Mesendoderm (in vitro differentiated cells): ENCODE data around the gene C17orf58.

Source experiments
- DNase-seq: peaks from one replicate; pipeline ENCODE4 v3.0.0; 2013
- H2AK5ac ChIP-seq: 2 replicates; pipeline ENCODE4 v1.6.1; 2013; ENCODE audit warnings: low read length, inconsistent platforms
- H2BK120ac ChIP-seq: 2 replicates; pipeline ENCODE4 v1.6.1; 2013; ENCODE audit warnings: low read depth, mild to moderate bottlenecking, low read length, moderate library complexity, mixed read lengths
- H2BK15ac ChIP-seq: replicated peaks from 2 replicates; pipeline ENCODE4 v1.6.1; 2013; ENCODE audit warnings: low read depth, mild to moderate bottlenecking, moderate library complexity
- H2BK5ac ChIP-seq: 2 replicates; pipeline ENCODE4 v1.6.1; 2013; ENCODE audit warnings: low read length, inconsistent platforms
- H3K18ac ChIP-seq: 2 replicates; pipeline ENCODE4 v1.6.1; 2013; ENCODE audit warnings: mild to moderate bottlenecking, low read length, mixed read lengths
- H3K23ac ChIP-seq: one replicate; pipeline ENCODE4 v1.6.1; 2013; ENCODE audit warnings: low read length
- H3K27ac ChIP-seq: 2 replicates; pipeline ENCODE4 v1.5.1; 2013; ENCODE audit warnings: low read depth, mild to moderate bottlenecking, inconsistent platforms, low read length, moderate library complexity
- H3K27me3 ChIP-seq: 2 replicates; pipeline ENCODE4 v1.6.1; 2013; ENCODE audit warnings: low read length, control low read depth, mild to moderate bottlenecking, inconsistent platforms; ENCODE audit not compliant: insufficient read depth, poor library complexity
- H3K36me3 ChIP-seq: 2 replicates; pipeline ENCODE4 v1.6.1; 2013; ENCODE audit warnings: low read length, inconsistent platforms; ENCODE audit not compliant: control insufficient read depth, insufficient read depth
- H3K4ac ChIP-seq: one replicate; pipeline ENCODE4 v1.6.1; 2013; ENCODE audit warnings: low read depth, mild to moderate bottlenecking, low read length, moderate library complexity
- H3K4me1 ChIP-seq: 2 replicates; pipeline ENCODE4 v1.6.1; 2013; ENCODE audit warnings: low read depth, low read length, inconsistent platforms; ENCODE audit not compliant: control insufficient read depth
- H3K4me2 ChIP-seq: 2 replicates; pipeline ENCODE4 v1.6.1; 2013; ENCODE audit warnings: low read length
- H3K4me3 ChIP-seq: 2 replicates; pipeline ENCODE4 v1.5.1; 2013; ENCODE audit warnings: mild to moderate bottlenecking, low read length
- H3K56ac ChIP-seq: one replicate; pipeline ENCODE4 v1.6.1; 2013; ENCODE audit warnings: low read length
- H3K79me1 ChIP-seq: 2 replicates; pipeline ENCODE4 v1.6.1; 2013; ENCODE audit warnings: low read length, inconsistent platforms
- H3K79me2 ChIP-seq: 2 replicates; pipeline ENCODE4 v1.6.1; 2013; ENCODE audit warnings: mild to moderate bottlenecking, low read length; ENCODE audit not compliant: control insufficient read depth, insufficient read depth
- H3K9ac ChIP-seq: 2 replicates; pipeline ENCODE4 v1.6.1; 2013; ENCODE audit warnings: low read length, inconsistent platforms
- H4K5ac ChIP-seq: one replicate; pipeline ENCODE4 v1.6.1; 2013; ENCODE audit warnings: low read length
- H4K8ac ChIP-seq: one replicate; pipeline ENCODE4 v1.6.1; 2013; ENCODE audit warnings: low read depth, mild to moderate bottlenecking, control low read depth, low read length, moderate library complexity
- WGBS: extraction: QIAGEN DNeasy Blood & Tissue Kit; methylation state at CpG from one replicate; pipeline ENCODE4 v1.1.7; 2013; ENCODE audit warnings: low lambda C conversion rate, missing lambda C conversion rate; ENCODE audit not compliant: insufficient coverage; ENCODE audit errors: extremely low coverage; 5-methylcytosine and 5-hydroxymethylcytosine counted together

Gene C17orf58

DNA sequence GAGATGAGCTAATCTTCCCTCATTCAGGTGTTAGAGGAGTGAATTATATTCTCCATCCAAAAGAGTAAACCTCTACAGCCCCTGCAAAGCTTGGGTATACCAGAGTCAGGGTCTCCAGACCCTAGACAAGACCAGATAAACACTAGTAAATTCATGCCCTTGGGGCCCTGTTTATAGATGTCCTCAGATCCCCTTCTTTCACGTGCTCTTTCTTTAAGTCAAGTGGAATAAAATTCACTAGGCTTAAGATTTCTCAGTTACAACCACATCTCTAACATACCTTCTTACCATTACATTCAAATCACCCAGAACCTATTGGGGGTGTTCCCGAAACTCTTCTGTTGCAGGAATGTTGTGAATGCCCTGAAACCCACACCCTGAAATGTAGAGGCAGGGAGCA lies 2.2 kb upstream of the C17orf58 start:
- H3K4me3 ChIP-seq, result no peak overlapping the region
- no peak overlapping the region for H2BK120ac ChIP-seq
- H3K56ac ChIP-seq, result no peak overlapping the region
- H3K79me1 ChIP-seq, result no peaks in the 10 kb centered on the region
- peaks cover 4% of the 10 kb centered on the region for H3K4me1 ChIP-seq
- H2AK5ac ChIP-seq, result no peak overlapping the region
- H3K27ac ChIP-seq, result no peak overlapping the region
- no peak overlapping the region for H2BK15ac ChIP-seq
- DNase-seq, result no peak
- no peak overlapping the region for H2BK5ac ChIP-seq
- no peak overlapping the region for H4K5ac ChIP-seq
- H4K8ac ChIP-seq, result no peak overlapping the region
- H3K4ac ChIP-seq, result no peak overlapping the region
- no peaks in the 10 kb centered on the region for H3K36me3 ChIP-seq
- no peak overlapping the region for H3K4me2 ChIP-seq
- no peak overlapping the region for H3K23ac ChIP-seq
- WGBS, result no CpG with 5 or more reads among the region's 2 CpGs
- no peak overlapping the region for H3K9ac ChIP-seq
- H3K79me2 ChIP-seq, result no peaks in the 10 kb centered on the region
- H3K18ac ChIP-seq, result no peak overlapping the region
- H3K27me3 ChIP-seq, result peaks cover 2% of the 10 kb centered on the region

DNA sequence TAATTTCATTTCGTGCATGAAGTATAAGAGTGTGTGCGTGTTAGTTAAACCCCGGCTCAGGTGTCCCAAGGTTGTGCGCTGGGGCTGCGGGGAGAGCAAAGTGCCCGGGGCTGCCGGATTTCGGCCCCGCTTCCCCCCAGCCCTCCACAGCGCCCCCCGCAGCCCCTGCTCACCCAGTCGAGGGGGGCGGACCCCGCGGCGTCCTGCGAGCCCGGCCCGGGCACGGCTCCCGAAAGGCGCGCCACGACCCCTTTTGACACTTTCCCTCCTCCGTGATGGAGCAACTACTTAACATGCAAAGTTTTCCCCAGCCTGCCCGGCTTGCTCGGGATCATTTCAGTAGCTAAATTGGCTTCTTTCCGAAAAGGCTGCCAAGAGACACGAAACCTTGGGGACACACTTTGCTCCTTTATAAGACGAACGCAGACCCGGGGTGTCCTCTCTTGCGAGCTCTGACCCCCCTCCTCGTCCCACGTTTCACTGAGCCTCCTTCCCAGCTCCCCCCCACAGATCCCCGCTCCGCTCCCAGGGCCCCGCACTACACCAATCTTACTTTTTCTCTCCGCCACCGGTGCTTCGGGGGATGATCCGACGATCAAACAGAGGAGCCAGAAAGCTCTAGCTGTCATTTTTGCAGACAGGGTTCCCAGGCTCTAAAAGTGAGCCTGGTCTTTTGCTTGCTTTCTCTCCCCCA lies 552 bp downstream of the C17orf58 start:
- Histone ChIP-seq H4K8ac (no peak overlapping the region), H4K5ac (no peak overlapping the region), H3K9ac (peak overlapping the region; percentile 68), H3K4ac (no peak overlapping the region), H2BK15ac (no peak overlapping the region), H3K56ac (peak overlapping the region; percentile 76), H2BK5ac (no peak overlapping the region), H3K4me2 (peak overlapping the region; percentile 80), H2AK5ac (no peak overlapping the region), H2BK120ac (no peak overlapping the region), H3K79me1 (no peaks in the 10 kb centered on the region), H3K18ac (no peak overlapping the region), H3K36me3 (no peaks in the 10 kb centered on the region), H3K27me3 (peaks cover 2% of the 10 kb centered on the region), H3K27ac (no peak overlapping the region), H3K4me3 (peak overlapping the region; percentile 59), H3K23ac (no peak overlapping the region), H3K4me1 (peaks cover 10% of the 10 kb centered on the region), H3K79me2 (no peaks in the 10 kb centered on the region)
- WGBS, result no CpG with 5 or more reads among the region's 43 CpGs
- DNase-seq, result peak; percentile 44

DNA sequence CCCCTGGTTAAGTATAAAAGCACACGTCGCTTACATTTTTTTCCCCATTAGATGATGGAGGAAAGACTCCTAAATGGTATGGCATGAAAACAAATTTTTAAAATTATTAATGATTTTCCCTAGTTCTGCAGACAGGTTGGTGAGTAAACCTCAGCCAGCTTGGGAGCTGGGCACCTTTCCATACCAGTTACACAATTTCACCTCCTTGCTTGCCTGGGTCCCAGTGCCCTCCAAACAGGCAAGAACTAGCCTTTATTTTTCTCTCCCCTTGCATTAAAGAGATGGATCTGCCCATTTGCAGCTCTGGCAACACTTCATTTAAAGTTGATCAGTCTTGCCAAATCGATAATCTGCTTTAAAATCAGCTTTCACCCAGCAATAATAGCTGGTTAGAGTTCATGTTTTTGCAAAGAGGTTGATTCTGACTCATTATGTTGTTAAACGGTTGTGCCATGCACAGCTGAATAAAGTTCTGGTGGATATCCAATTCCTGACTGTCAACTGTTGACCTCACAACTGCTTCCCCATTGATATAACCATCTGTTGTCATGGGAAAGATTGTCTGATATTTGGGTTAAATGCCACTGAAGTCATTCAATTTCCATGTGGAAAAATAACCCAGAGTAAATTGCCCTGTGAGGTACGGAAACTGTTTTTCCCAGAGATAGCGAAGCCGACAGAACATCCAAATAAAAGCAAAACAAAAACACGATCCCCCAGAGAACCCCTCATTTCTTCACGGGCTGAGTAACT lies 1.3 kb downstream of the C17orf58 start:
- Histone ChIP-seq H3K4ac (no peak overlapping the region), H3K18ac (no peak overlapping the region), H3K27ac (no peak overlapping the region), H2BK5ac (no peak overlapping the region), H3K56ac (peak overlapping the region; percentile 76), H3K4me2 (peak overlapping the region; percentile 80), H3K4me3 (no peak overlapping the region), H2BK120ac (no peak overlapping the region), H3K79me2 (no peaks in the 10 kb centered on the region), H3K36me3 (no peaks in the 10 kb centered on the region), H4K5ac (no peak overlapping the region), H2AK5ac (no peak overlapping the region), H3K79me1 (no peaks in the 10 kb centered on the region), H3K27me3 (peaks cover 2% of the 10 kb centered on the region), H3K9ac (peak overlapping the region; percentile 11), H2BK15ac (no peak overlapping the region), H3K4me1 (peaks cover 10% of the 10 kb centered on the region), H4K8ac (no peak overlapping the region), H3K23ac (no peak overlapping the region)
- WGBS, result no CpG with 5 or more reads among the region's 9 CpGs
- no peak for DNase-seq

DNA sequence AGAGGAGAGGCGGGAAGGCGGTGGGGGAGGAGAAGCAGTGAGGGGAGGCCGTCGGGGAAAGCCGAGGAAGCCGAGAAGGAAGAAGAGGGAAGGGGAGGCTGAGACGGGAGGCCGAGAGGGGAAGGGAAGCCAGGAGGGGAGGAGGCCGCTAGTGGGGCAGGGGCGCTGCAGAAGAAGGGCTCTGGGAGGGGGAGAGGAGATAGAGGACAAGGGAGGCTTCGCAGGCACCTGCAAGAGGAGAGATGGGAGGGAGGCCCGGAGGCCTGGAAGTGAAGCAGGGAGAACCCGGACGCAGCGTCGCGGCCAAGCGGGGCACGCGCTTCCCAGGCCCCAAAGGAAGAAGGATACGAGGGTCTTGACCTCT lies 2.3 kb downstream of the C17orf58 start:
- peaks cover 10% of the 10 kb centered on the region for H3K4me1 ChIP-seq
- H3K18ac ChIP-seq, result peak overlapping the region; percentile 89
- H3K79me1 ChIP-seq, result no peaks in the 10 kb centered on the region
- peaks cover 2% of the 10 kb centered on the region for H3K27me3 ChIP-seq
- peak; percentile 65 for DNase-seq
- no peaks in the 10 kb centered on the region for H3K36me3 ChIP-seq
- no peak overlapping the region for H2BK15ac ChIP-seq
- peak overlapping the region; percentile 93 for H3K56ac ChIP-seq
- no peaks in the 10 kb centered on the region for H3K79me2 ChIP-seq
- H3K9ac ChIP-seq, result peak overlapping the region; percentile 88
- WGBS, result no CpG with 5 or more reads among the region's 21 CpGs
- peak overlapping the region; percentile 86 for H3K27ac ChIP-seq
- no peak overlapping the region for H3K23ac ChIP-seq
- peak overlapping the region; percentile 35 for H2BK5ac ChIP-seq
- H2AK5ac ChIP-seq, result no peak overlapping the region
- no peak overlapping the region for H2BK120ac ChIP-seq
- H3K4me3 ChIP-seq, result peak overlapping the region; percentile 69
- no peak overlapping the region for H4K8ac ChIP-seq
- peak overlapping the region; percentile 44 for H3K4ac ChIP-seq
- no peak overlapping the region for H4K5ac ChIP-seq
- H3K4me2 ChIP-seq, result peak overlapping the region; percentile 17

DNA sequence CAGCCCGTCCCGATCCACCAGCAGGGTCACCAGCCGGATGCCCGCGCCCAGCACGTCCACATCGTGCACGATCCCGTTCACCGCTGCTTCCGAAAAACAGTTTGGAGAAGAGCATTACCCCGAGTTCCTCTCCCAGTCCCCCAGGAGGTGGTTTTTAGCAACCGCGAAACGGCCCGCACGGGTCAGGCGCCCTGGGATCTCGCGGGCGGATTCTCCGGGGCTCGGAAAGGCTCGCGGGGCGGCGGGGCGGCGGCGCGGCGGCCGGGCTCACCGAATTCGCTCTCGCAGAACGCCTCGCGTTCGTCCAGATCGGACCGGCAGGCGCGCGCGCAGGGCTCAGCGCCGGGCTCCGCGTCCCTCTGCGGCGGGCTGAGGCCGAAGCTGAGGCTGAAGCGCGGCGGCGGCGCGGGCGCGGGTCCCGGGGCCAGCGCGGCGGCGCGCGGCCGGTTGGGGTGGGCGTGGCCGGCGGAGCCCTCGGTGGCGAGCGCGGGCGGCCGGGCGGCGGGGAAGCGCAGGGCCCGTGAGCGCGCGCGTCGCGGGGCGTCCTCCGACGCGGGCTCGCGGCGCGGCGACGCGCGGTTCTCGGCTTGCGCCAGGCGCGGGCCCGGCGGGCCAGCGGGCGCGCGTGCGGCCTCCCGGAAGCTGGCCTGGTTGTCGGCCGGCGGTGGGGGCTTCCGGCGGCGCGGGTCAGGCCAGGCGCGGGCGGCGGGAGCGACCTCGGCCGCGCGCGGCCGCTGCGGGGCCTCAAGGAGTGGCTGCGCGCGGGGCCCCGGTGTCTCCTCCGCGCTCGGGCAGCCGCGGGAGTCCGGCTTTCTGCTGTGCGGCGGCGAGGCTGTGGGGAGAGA lies 2.9 kb downstream of the C17orf58 start:
- H3K36me3 ChIP-seq, result no peaks in the 10 kb centered on the region
- peak overlapping the region; percentile 88 for H3K9ac ChIP-seq
- H3K79me2 ChIP-seq, result no peaks in the 10 kb centered on the region
- no peak overlapping the region for H4K5ac ChIP-seq
- H3K18ac ChIP-seq, result peak overlapping the region; percentile 92
- no CpG with 5 or more reads among the region's 144 CpGs for WGBS
- H3K27me3 ChIP-seq, result peaks cover 2% of the 10 kb centered on the region
- H3K4me2 ChIP-seq, result peak overlapping the region; percentile 78
- H3K4me3 ChIP-seq, result peak overlapping the region; percentile 82
- peak overlapping the region; percentile 88 for H3K4ac ChIP-seq
- DNase-seq, result peak; percentile 87
- no peak overlapping the region for H2AK5ac ChIP-seq
- peak overlapping the region; percentile 86 for H3K27ac ChIP-seq
- H3K23ac ChIP-seq, result no peak overlapping the region
- peak overlapping the region; percentile 93 for H3K56ac ChIP-seq
- H3K79me1 ChIP-seq, result no peaks in the 10 kb centered on the region
- peak overlapping the region; percentile 90 for H2BK120ac ChIP-seq
- peak overlapping the region; percentile 35 for H2BK5ac ChIP-seq
- no peak overlapping the region for H2BK15ac ChIP-seq
- peaks cover 10% of the 10 kb centered on the region for H3K4me1 ChIP-seq
- H4K8ac ChIP-seq, result no peak overlapping the region
